Smooth muscle cell (in vitro differentiated cells): Measurements from ENCODE around the gene HIGD1A. TPM values are rescaled to one million over a fixed set of nuclear protein-coding genes. Genes with fewer than 3 reads are reported as not detected.

ENCODE experiments used
- DNase-seq: peaks from one replicate; lab custom pipeline; 2025; ENCODE audit not compliant: unreplicated experiment; lab: John Stamatoyannopoulos, UW
- H2AFZ ChIP-seq: fragments of 200-600 bp; sonication (generic); 2 replicates; pipeline ENCODE4 v1.6.0; 2016; ENCODE audit warnings: antibody characterized with exemption, low read depth, mild to moderate bottlenecking
- H3F3A ChIP-seq: fragments of 200-600 bp; sonication (generic); 2 replicates; pipeline ENCODE4 v1.6.0; 2017; ENCODE audit warnings: antibody characterized with exemption, low read depth
- H3K27ac ChIP-seq: fragments of 200-600 bp; sonication (generic); 2 replicates; pipeline ENCODE4 v1.5.1; 2016; ENCODE audit warnings: low read depth, mild to moderate bottlenecking
- H3K27me3 ChIP-seq: fragments of 200-600 bp; sonication (generic); 2 replicates; pipeline ENCODE4 v1.6.1; 2016; ENCODE audit warnings: low read depth, mild to moderate bottlenecking
- H3K36me3 ChIP-seq: fragments of 200-600 bp; sonication (generic); 2 replicates; pipeline ENCODE4 v1.5.1; 2016; ENCODE audit warnings: low read depth
- H3K4me1 ChIP-seq: fragments of 200-600 bp; sonication (generic); 2 replicates; pipeline ENCODE4 v1.5.1; 2016; ENCODE audit warnings: low read depth
- H3K4me2 ChIP-seq: fragments of 200-600 bp; sonication (generic); 2 replicates; pipeline ENCODE4 v1.6.0; 2016; ENCODE audit warnings: mild to moderate bottlenecking
- H3K4me3 ChIP-seq: fragments of 200-600 bp; sonication (generic); 2 replicates; pipeline ENCODE4 v1.5.1; 2016; ENCODE audit warnings: mild to moderate bottlenecking
- H3K79me2 ChIP-seq: fragments of 200-600 bp; sonication (generic); 2 replicates; pipeline ENCODE4 v1.6.0; 2016; ENCODE audit warnings: low read depth, mild to moderate bottlenecking
- H3K9ac ChIP-seq: fragments of 200-600 bp; sonication (generic); 2 replicates; pipeline ENCODE4 v1.6.0; 2016; ENCODE audit warnings: low read depth
- H3K9me3 ChIP-seq: fragments of 200-600 bp; sonication (generic); replicated peaks from 2 replicates; pipeline ENCODE4 v1.5.1; 2016; ENCODE audit warnings: low read depth
- H4K20me1 ChIP-seq: fragments of 200-600 bp; sonication (generic); 2 replicates; pipeline ENCODE4 v1.6.0; 2016; ENCODE audit warnings: low read depth
- CTCF ChIP-seq: fragments of 200-600 bp; sonication (generic); IDR thresholded peaks from 2 replicates; pipeline ENCODE4 v1.5.1; 2017; ENCODE audit warnings: borderline replicate concordance, mild to moderate bottlenecking, antibody characterized with exemption; ENCODE audit not compliant: insufficient read depth, poor library complexity, severe bottlenecking
- WGBS: methylation state at CpG from one replicate; pipeline ENCODE4 v1.1.7; 2016; ENCODE audit warnings: low lambda C conversion rate; 5-methylcytosine and 5-hydroxymethylcytosine counted together
- polyA plus RNA-seq: library from polyadenylated mRNA; unstranded; fragments of >200 nt; fragmentation: Nextera tagmentation; extraction: Ambion mirVana; gene quantifications from 2 replicates; pipeline ENCODE4 v1.2.1, GENCODE V29; 2016
- total RNA-seq: library from RNA; depleted of rRNA; stranded (reverse); fragments of >200 nt; gene quantifications from 2 replicates; pipeline ENCODE4 v1.2.3, GENCODE V29; 2014

HIGD1A gene
- total and polyA plus RNA-seq, 2 experiments from 2014 or later: 159 to 339 TPM

GRCh38 chr3:42822828-42823227 is 18.5 kb upstream of the HIGD1A start:
- Histone ChIP-seq H3K36me3 (no peaks in the 10 kb centered on the region), H2AFZ (no peak overlapping the region), H3K9me3 (no peaks in the 10 kb centered on the region), H3K4me2 (peak overlapping the region; percentile 54), H3K27ac (peak overlapping the region; percentile 83), H3K4me1 (peaks cover 29% of the 10 kb centered on the region), H4K20me1 (no peaks in the 10 kb centered on the region), H3K9ac (peak overlapping the region; percentile 62), H3K4me3 (no peak overlapping the region), H3K79me2 (no peaks in the 10 kb centered on the region), H3K27me3 (no peaks in the 10 kb centered on the region), H3F3A (peaks cover 5% of the 10 kb centered on the region)
- TF ChIP-seq CTCF: no peak
- WGBS: 79% methylated on average over 3 of the region's 3 CpGs
- no peak for DNase-seq

GRCh38 chr3:42820746-42821051 is 16.4 kb upstream of the HIGD1A start:
- Histone ChIP-seq H3K36me3 (no peaks in the 10 kb centered on the region), H2AFZ (no peak overlapping the region), H3K4me2 (no peak overlapping the region), H4K20me1 (no peaks in the 10 kb centered on the region), H3K9ac (no peak overlapping the region), H3K4me1 (peaks cover 9% of the 10 kb centered on the region), H3K4me3 (no peak overlapping the region), H3K27ac (peak overlapping the region; percentile 33), H3K79me2 (no peaks in the 10 kb centered on the region), H3F3A (no peaks in the 10 kb centered on the region), H3K9me3 (no peaks in the 10 kb centered on the region), H3K27me3 (no peaks in the 10 kb centered on the region)
- WGBS: 97% methylated on average over 6 of the region's 6 CpGs
- TF ChIP-seq CTCF: no peak
- no peak for DNase-seq

GRCh38 chr3:42819351-42819965 is 15.2 kb upstream of the HIGD1A start:
- H3K27me3 ChIP-seq: no peaks in the 10 kb centered on the region
- no peak overlapping the region for H3K4me2 ChIP-seq
- TF ChIP-seq CTCF: no peak
- H4K20me1 ChIP-seq: no peaks in the 10 kb centered on the region
- no peak overlapping the region for H3K9ac ChIP-seq
- no peaks in the 10 kb centered on the region for H3F3A ChIP-seq
- no peaks in the 10 kb centered on the region for H3K79me2 ChIP-seq
- WGBS: 57% methylated on average over 2 of the region's 2 CpGs
- no peak overlapping the region for H3K4me3 ChIP-seq
- no peak overlapping the region for H3K27ac ChIP-seq
- no peak overlapping the region for H2AFZ ChIP-seq
- no peak for DNase-seq
- H3K36me3 ChIP-seq: no peaks in the 10 kb centered on the region
- H3K4me1 ChIP-seq: peaks cover 9% of the 10 kb centered on the region
- H3K9me3 ChIP-seq: no peaks in the 10 kb centered on the region

- Histone ChIP-seq H3K9me3 (no peaks in the 10 kb centered on the region), H2AFZ (no peak overlapping the region), H3F3A (no peaks in the 10 kb centered on the region), H3K79me2 (no peaks in the 10 kb centered on the region), H3K27ac (peak overlapping the region; percentile 86), H3K9ac (no peak overlapping the region), H3K36me3 (no peaks in the 10 kb centered on the region), H3K27me3 (no peaks in the 10 kb centered on the region), H3K4me1 (no peaks in the 10 kb centered on the region), H4K20me1 (no peaks in the 10 kb centered on the region), H3K4me3 (no peak overlapping the region), H3K4me2 (no peak overlapping the region)
- DNase-seq: no peak
- 64% methylated on average over 2 of the region's 2 CpGs for WGBS
- TF ChIP-seq CTCF: no peak
Observed at GRCh38 chr3:42815826-42816225, 11.5 kb upstream of the HIGD1A start.
